HAP-1 (cell line): Measurements from ENCODE around the gene METTL26.

ENCODE experiments used
- DNase-seq, 2 experiments: peaks; one replicate each; pipeline ENCODE4 v3.0.0-alpha.2; 2016 to 2020; ENCODE audit warnings: low spot score in 2 of 2
- H3K27me3 ChIP-seq: fragments of 250-450 bp; sonication (Bioruptor Pico); 2 replicates; pipeline ENCODE4 v1.5.1; 2020; ENCODE audit warnings: low read depth, mild to moderate bottlenecking, moderate library complexity
- H3K36me3 ChIP-seq: fragments of 250-450 bp; sonication (Bioruptor Pico); replicated peaks from 2 replicates; pipeline ENCODE4 v1.5.1; 2020; ENCODE audit warnings: mild to moderate bottlenecking
- H3K4me1 ChIP-seq: fragments of 250-450 bp; sonication (Bioruptor Pico); 2 replicates; pipeline ENCODE4 v1.5.1; 2020; ENCODE audit warnings: mild to moderate bottlenecking
- H3K4me3 ChIP-seq: fragments of 250-450 bp; sonication (Bioruptor Pico); 2 replicates; pipeline ENCODE4 v1.5.1; 2020; ENCODE audit warnings: mild to moderate bottlenecking, moderate library complexity
- H3K9me3 ChIP-seq: fragments of 250-450 bp; sonication (Bioruptor Pico); 2 replicates; pipeline ENCODE4 v1.5.1; 2020; ENCODE audit warnings: mild to moderate bottlenecking, moderate library complexity
- in situ Hi-C: fragments of 300-500 bp; cut with MboI; formaldehyde crosslinking; loops from 3 replicates; pipeline ENCODE4 v1.14.3; 2020; ENCODE audit warnings: low sequenced_read_pairs, inconsistent platforms, mixed read lengths

The METTL26 gene

DNA sequence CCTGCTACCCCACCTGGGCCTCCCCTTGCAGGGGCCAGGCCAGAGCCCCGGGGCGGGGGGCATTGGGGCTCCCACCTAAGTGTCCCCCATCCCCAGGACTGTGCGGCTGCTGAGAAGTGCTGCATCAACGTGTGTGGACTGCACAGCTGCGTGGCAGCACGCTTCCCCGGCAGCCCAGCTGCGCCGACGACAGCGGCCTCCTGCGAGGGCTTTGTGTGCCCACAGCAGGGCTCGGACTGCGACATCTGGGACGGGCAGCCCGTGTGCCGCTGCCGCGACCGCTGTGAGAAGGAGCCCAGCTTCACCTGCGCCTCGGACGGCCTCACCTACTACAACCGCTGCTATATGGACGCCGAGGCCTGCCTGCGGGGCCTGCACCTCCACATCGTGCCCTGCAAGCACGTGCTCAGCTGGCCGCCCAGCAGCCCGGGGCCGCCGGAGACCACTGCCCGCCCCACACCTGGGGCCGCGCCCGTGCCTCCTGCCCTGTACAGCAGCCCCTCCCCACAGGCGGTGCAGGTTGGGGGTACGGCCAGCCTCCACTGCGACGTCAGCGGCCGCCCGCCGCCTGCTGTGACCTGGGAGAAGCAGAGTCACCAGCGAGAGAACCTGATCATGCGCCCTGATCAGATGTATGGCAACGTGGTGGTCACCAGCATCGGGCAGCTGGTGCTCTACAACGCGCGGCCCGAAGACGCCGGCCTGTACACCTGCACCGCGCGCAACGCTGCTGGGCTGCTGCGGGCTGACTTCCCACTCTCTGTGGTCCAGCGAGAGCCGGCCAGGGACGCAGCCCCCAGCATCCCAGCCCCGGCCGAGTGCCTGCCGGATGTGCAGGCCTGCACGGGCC is 3.4 kb downstream of the METTL26 start:
- no peaks in the 10 kb centered on the region for H3K27me3 ChIP-seq
- DNase-seq = no peak
- in situ Hi-C loops = no loop called here
- peaks cover 19% of the 10 kb centered on the region for H3K36me3 ChIP-seq
- no peak overlapping the region for H3K4me3 ChIP-seq
- H3K9me3 ChIP-seq = no peaks in the 10 kb centered on the region
- H3K4me1 ChIP-seq = peaks cover 5% of the 10 kb centered on the region; the same call in 1 of the 2 replicates

DNA sequence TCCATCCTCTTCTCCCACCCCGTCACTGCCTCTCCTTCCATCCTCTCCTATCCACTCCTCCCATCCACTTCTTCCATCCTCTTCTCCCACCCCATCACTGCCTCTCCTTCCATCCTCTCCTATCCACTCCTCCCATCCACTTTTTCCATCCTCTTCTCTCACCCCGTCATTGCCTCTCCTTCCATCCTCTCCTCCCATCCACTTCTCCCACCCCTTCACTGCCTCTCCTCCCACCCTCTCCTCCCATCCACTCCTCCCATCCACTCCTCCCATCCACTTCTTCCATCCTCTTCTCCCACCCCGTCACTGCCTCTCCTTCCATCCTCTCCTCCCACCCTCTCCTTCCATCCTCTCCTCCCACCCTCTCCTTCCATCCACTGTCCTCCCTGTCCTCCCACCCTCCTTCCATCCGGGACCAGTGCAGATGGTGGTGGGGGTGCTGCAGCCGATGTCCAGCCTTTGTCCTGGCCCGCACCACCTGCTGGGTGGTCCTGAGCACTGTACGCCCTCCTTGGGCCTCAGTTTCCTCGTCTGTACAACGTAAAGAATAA is 4.2 kb downstream of the METTL26 start:
- Histone ChIP-seq H3K4me1 (no peaks in the 10 kb centered on the region), H3K36me3 (peaks cover 19% of the 10 kb centered on the region), H3K4me3 (no peak overlapping the region), H3K27me3 (no peaks in the 10 kb centered on the region), H3K9me3 (no peaks in the 10 kb centered on the region)
- no peak for DNase-seq
- in situ Hi-C loops = no loop called here

DNA sequence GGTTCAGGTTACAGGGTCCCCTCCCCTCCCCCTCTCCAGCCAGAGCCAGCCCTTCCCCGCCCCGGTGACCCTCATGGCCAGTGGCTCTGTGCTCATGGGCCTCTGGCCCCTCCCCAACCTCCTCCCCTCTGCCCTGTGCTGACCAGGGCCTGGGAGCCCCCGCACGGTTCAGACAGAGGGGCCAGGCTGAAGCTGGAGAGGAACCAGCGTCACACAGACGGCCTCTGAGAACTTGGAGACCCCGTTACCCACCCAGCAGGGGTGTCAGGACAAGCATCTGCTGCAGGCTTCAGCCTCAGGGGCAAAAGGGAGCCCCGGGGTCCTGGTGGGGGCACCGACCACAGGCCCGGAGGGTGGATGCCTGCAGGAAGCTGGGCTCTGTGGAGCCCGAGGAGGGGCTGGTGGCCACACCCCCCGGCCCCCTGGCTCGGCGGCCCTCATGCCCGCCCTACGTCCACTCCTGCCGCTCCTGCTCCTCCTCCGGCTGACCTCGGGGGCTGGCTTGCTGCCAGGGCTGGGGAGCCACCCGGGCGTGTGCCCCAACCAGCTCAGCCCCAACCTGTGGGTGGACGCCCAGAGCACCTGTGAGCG is 5.2 kb downstream of the METTL26 start, which contains the start of gene WFIKKN1:
Gene WFIKKN1 (plus strand): TSS at position 171 of the 591 bp plus-strand sequence. CDS start 269 bp downstream, at position 440.
- Histone ChIP-seq H3K27me3 (no peaks in the 10 kb centered on the region), H3K9me3 (no peaks in the 10 kb centered on the region), H3K36me3 (peaks cover 18% of the 10 kb centered on the region), H3K4me1 (no peaks in the 10 kb centered on the region), H3K4me3 (no peak within 1 kb of the TSS)
- in situ Hi-C loops = no loop called here
- no peak for DNase-seq

DNA sequence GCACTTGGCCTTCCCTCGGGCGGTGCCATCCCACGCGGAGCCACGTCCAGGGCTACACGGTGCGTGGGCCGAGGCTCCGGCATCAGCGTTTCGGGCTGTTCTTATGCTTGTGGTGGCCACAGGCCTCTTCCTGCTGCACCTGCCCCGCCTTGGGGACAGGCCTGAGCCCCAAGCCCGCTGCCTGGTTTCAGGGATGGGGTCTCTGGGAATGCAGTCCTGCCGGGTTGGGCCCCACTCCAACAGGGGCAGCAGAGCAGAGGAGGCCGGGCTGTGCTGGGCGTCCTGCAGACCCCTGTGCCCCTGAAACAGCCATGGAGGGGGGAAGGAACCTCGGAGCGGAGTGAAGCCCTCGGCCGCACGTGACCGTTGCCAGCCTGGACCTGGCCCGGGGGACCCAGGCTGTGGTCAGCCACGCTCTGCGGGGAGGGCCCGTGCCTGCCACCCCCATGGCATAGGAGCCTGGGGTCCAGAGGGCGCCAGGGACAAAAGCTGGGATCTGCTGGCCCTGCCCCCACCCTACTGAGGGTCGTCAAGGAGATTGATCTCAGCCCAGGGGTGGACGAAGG is 5.8 kb downstream of the METTL26 start:
- DNase-seq = no peak
- Histone ChIP-seq H3K4me3 (no peak overlapping the region), H3K4me1 (no peaks in the 10 kb centered on the region), H3K9me3 (no peaks in the 10 kb centered on the region), H3K27me3 (no peaks in the 10 kb centered on the region), H3K36me3 (peaks cover 15% of the 10 kb centered on the region; the same call in 1 of the 2 replicates)
- in situ Hi-C loops = no loop called here

DNA sequence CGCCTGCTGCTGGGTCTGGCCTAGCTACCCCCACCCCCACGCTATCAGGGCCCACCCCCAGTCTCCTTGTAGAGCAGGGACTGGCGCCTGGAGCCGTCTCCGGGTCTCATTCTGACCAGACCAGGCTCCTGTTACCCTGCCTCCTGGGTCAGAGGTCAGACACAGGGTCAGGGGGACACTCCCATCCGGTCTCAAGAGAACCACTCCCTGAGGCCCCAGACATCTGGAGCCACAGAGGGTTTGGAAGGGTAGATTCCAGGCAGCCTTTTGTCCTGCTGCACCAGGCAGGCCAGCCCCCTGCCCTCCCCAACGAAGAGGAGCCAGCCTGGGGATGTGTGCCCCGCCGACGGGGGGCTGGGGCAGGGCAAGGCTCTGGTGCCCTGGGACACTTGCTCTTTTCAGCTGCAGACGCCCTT is 6.3 kb downstream of the METTL26 start:
- peaks cover 15% of the 10 kb centered on the region; the same call in 1 of the 2 replicates for H3K36me3 ChIP-seq
- H3K27me3 ChIP-seq = no peaks in the 10 kb centered on the region
- in situ Hi-C loops = no loop called here
- H3K9me3 ChIP-seq = no peaks in the 10 kb centered on the region
- no peak for DNase-seq
- H3K4me3 ChIP-seq = no peak overlapping the region
- H3K4me1 ChIP-seq = no peaks in the 10 kb centered on the region

DNA sequence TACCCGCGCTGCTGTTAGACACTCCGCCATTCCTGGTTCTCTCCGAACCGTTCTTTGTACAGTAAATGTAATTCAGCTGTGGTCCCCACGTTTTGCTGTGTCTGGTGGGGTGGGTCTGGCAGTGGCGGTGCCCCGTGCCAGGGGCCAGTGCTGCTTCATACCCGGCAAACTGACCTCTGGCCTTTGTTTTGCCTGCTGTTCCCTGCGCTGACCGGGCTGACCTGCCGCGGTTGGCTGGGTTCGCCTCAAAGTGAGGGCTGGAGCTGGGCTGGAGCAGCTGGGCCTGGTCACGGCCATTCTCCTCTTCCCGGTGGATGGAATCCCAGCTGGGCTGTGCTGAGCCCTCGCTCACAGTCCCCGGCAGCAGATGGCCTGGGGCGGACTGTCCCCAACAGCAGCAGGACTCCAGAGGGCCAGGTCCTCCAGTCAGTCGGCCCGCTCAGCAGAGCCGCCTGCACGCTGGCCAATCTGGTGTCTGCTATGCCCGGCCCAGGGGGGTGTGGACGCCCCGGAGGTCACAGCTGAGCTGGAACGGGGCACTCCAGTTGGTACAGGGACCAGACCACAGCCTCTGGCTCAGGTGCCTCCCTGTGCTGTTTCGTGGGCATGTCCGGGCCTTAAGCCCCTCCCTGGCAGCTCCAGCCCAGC is 6.8 kb downstream of the METTL26 start:
- H3K4me1 ChIP-seq = no peaks in the 10 kb centered on the region
- in situ Hi-C loops = no loop called here
- H3K4me3 ChIP-seq = no peak overlapping the region
- DNase-seq = no peak
- no peaks in the 10 kb centered on the region for H3K9me3 ChIP-seq
- H3K36me3 ChIP-seq = peaks cover 12% of the 10 kb centered on the region; the same call in 1 of the 2 replicates
- no peaks in the 10 kb centered on the region for H3K27me3 ChIP-seq

DNA sequence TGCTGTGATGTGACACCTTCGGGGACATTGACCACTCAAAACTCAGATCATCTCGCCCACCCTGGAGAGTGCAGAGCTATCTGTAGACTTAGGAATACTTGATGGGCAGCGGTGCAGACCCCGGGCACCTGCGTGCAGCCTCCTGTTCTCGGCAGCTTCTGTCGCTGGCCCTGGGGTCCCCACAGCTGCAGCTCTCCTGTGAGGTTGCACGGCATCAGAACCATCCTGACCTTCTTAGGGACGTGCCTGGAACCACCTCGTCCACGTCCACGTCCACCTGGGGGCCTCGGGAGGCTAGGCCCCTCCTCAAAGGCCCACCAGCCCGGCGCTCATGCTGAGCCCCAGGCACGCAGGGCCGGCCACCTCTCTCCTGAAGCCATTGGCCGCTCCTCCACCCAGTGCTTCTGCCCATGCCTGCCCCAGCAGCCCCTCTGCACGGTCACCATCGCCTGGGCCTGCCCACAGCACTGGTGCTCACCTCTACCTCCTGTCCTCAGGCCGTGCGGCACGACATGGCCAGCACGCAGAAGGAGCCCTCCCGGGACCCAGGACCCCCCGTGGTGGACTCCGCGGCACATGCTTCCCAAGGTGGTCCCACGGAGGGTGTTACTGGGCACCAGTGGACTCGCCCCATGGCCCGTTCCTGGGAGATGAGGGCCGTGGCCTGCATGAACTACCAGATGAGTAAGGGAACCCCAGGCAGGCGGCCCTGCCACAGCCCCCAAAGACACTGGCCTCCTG is 7.6 kb downstream of the METTL26 start:
- Histone ChIP-seq H3K27me3 (no peaks in the 10 kb centered on the region), H3K36me3 (peaks cover 4% of the 10 kb centered on the region; the same call in 1 of the 2 replicates), H3K9me3 (no peaks in the 10 kb centered on the region), H3K4me3 (no peak overlapping the region), H3K4me1 (no peaks in the 10 kb centered on the region)
- no peak for DNase-seq
- in situ Hi-C loops = no loop called here

DNA sequence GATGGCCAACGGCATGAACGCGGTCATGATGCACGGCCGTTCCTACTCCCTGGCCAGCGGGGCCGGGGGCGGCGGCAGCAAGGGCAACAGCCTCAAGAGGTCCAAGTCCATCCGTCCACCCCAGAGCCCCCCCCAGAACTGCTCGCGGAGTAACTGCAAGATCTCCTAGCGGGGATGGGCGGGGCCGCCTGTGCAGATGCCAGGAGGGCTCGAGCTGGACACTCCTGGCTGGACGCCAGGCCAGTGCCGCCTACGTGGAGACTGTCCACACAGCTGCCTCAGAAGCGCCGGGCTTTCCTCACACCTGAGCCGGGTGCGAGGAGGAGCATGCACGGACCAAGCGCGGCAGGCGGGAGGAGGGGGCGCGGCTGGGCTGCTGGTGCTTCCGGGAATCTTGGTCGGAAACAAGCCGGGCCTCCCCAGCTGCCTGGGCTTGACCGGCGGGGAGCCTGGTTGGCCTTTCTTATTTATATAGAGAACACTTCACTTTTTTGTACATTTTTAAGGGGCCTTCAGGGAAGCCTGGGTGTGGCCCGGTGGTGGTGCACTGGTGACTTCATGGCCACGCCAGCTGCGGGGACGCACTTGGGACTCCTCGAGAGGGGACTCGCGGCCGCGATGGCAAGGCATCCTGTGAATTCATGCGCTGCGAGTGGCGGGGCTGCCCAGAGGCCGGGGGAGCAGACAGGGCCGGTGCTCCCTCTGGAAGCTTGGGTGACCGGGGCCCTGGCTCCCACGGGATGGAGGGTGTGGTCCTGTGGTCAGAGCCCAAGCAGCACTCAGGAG is 8.5 kb downstream of the METTL26 start:
- Histone ChIP-seq H3K4me1 (no peaks in the 10 kb centered on the region), H3K9me3 (no peaks in the 10 kb centered on the region), H3K27me3 (no peaks in the 10 kb centered on the region), H3K36me3 (peaks cover 3% of the 10 kb centered on the region; the same call in 1 of the 2 replicates), H3K4me3 (no peak overlapping the region)
- no peak for DNase-seq
- in situ Hi-C loops = no loop called here

DNA sequence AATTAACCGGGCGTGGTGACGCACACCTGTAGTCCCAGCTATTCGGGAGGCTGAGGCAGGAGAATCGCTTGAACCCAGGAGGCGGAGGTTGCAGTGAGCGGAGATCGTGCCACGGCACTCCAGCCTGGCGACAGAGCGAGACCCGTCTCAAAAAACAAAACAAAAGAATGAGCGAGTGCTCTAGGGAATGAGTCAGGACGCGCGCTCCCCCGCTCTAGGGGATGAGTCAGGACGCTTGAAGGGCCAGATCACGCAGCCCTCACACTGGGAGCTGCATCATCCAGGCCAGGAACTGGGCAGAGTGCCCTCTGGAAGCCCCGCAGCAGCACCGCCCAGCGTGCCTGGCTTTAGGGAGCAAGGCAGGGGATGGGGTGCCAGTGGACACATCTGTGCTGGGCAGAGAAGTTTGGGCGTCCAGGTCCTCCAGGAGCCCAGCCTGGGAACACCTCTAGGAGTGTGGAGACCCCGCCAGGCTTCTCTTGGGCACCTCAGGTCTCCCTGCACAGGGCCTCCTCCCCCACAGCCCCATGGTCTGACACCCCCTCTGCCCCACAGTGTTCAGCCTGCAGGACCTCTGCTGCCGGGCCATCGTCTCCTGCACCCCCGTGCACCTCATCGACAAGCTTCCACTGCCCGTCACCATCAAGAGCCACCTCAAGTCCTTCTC is 9.2 kb downstream of the METTL26 start:
- no peak for DNase-seq
- H3K27me3 ChIP-seq = no peaks in the 10 kb centered on the region
- in situ Hi-C loops = no loop called here
- H3K4me1 ChIP-seq = no peaks in the 10 kb centered on the region
- peaks cover 3% of the 10 kb centered on the region; the same call in 1 of the 2 replicates for H3K36me3 ChIP-seq
- no peak overlapping the region for H3K4me3 ChIP-seq
- no peaks in the 10 kb centered on the region for H3K9me3 ChIP-seq

DNA sequence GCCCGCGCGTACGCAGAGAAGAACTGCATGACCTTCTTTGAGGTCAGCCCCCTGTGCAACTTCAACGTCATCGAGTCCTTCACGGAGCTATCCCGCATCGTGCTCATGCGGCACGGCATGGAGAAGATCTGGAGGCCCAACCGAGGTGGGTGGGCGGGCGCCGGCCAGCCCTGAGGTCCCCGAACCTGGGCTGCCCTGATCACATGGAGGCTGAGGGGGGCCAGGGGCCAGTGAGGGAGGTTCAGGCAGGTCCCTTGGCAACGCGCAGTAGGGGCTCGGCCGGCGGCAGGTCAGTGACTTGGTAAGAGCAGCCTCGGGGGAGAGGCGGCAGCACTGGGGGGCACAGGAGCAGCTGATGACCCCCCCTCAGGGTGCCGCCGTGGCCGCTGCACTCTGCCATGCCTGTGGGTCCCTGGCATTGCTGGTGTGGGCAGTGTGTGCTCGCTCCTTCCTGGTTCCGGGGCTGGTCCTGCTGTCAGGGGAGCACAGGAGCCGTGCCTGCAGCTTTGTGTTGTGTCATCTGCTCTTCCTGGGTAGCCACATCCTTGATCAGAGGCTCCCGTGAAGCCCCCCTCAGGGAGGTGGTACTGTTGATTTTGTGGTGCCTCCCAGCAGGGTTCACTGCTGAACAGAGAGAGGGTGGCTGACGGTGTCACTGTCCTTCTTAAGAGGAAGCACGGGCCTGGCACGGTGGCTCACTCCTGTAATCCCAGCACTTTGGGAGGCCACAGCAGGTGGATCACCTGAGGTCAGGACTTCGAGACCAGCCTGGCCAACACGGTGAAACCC is 9.9 kb downstream of the METTL26 start:
- Histone ChIP-seq H3K4me1 (no peaks in the 10 kb centered on the region), H3K4me3 (no peak overlapping the region), H3K27me3 (no peaks in the 10 kb centered on the region), H3K36me3 (peaks cover 3% of the 10 kb centered on the region; the same call in 1 of the 2 replicates), H3K9me3 (no peaks in the 10 kb centered on the region)
- in situ Hi-C loops = no loop called here
- DNase-seq = no peak

DNA sequence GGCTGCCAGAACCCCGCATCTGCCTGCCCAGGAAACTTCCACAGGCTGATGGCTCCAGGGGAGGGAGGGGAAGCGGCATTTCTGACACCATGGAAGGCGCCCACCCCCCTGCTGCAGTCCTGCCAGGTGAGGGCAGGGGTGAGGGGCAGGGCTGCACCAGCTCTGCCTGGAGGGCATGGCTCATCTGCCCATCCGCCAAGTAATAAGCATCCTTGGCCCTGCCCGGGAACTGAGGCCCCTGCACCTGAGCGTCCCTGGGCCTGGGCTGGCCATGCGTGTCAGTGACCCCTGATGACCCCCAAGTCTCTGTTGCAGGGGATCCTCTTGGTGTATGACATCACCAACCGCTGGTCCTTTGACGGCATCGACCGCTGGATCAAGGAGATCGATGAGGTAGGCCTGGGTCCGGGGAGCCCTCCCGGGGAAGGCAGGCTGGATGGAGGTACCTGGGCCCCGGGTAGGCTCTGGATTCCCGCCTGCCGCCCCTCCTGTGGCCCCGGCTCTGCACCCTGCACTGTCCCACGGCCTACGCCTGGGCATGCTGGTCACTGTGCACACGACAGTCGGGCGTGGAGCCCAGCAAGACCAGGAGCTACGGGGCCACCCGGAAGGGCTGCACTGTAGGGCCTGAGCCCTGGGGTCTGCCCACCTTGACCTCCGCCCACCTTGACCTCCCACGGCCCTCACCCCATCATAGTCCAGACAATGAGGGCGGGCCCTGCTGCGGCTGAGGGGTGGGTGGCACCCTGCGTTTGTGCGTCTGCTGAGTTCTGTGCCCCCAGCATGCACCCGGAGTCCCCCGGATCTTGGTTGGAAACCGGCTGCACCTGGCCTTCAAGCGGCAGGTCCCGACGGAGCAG is 10.8 kb downstream of the METTL26 start:
- no peak overlapping the region for H3K4me3 ChIP-seq
- H3K9me3 ChIP-seq = no peaks in the 10 kb centered on the region
- DNase-seq = no peak
- no peaks in the 10 kb centered on the region for H3K27me3 ChIP-seq
- in situ Hi-C loops = no loop called here
- H3K4me1 ChIP-seq = no peaks in the 10 kb centered on the region
- H3K36me3 ChIP-seq = peaks cover 3% of the 10 kb centered on the region; the same call in 1 of the 2 replicates
